Fibroblast of villous mesenchyme (primary cell): ENCODE results near the gene ZNF75A. TPM values are rescaled to one million over a fixed set of nuclear protein-coding genes. Genes with fewer than 3 reads are reported as not detected.

Experiments
- DNase-seq: peaks from one replicate; pipeline ENCODE4 v3.0.0-alpha.2; 2010; ENCODE audit warnings: low read depth
- H3K4me3 ChIP-seq: 2 replicates; pipeline ENCODE4 v1.5.1; 2011; ENCODE audit warnings: low read depth, mild to moderate bottlenecking, low read length
- total RNA-seq: library from RNA; depleted of rRNA; stranded (reverse); fragments of >200 nt; gene quantifications from 2 replicates; pipeline ENCODE4 v1.2.3, GENCODE V29; 2012
- TF ChIP-seq, protein P1 (sequence below): IDR thresholded peaks from 2 replicates; pipeline ENCODE4 v1.5.1; 2012; ENCODE audit warnings: low read depth, mild to moderate bottlenecking, low read length; ENCODE audit not compliant: insufficient read depth

The ZNF75A gene
- total RNA-seq, 1 donor = 25.5 TPM

GRCh38 chr16:3327514-3327913 is 22.2 kb downstream of the ZNF75A start:
- no peak overlapping the region for H3K4me3 ChIP-seq
- no peak for DNase-seq
- TF ChIP-seq, protein P1, sequence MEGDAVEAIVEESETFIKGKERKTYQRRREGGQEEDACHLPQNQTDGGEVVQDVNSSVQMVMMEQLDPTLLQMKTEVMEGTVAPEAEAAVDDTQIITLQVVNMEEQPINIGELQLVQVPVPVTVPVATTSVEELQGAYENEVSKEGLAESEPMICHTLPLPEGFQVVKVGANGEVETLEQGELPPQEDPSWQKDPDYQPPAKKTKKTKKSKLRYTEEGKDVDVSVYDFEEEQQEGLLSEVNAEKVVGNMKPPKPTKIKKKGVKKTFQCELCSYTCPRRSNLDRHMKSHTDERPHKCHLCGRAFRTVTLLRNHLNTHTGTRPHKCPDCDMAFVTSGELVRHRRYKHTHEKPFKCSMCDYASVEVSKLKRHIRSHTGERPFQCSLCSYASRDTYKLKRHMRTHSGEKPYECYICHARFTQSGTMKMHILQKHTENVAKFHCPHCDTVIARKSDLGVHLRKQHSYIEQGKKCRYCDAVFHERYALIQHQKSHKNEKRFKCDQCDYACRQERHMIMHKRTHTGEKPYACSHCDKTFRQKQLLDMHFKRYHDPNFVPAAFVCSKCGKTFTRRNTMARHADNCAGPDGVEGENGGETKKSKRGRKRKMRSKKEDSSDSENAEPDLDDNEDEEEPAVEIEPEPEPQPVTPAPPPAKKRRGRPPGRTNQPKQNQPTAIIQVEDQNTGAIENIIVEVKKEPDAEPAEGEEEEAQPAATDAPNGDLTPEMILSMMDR = no peak

- no peak for DNase-seq
- H3K4me3 ChIP-seq = no peak overlapping the region
- TF ChIP-seq, protein P1 = no peak
Observed at GRCh38 chr16:3328104-3328503, 22.8 kb downstream of the ZNF75A start.

DNA sequence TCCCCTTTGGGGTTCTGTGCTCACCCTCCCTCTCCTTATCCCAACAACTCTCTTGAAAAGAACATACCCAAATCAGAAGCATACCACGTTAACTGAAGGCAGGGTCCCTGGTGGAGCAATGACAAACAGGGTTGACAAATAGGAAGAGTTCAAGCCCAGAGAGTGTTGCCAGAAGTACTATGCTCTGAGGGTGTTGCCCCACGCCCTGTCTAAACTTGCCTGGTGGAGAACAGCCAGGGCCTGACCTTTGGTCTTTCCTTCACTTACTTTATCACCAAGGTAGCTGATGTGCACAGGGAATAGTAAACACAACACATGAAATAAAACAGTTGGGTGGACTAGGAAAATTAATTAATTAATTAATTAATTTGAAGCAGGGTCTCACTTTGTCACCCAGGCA is 23.3 kb downstream of the ZNF75A start:
- H3K4me3 ChIP-seq = no peak overlapping the region
- TF ChIP-seq, protein P1 = no peak
- no peak for DNase-seq

DNA sequence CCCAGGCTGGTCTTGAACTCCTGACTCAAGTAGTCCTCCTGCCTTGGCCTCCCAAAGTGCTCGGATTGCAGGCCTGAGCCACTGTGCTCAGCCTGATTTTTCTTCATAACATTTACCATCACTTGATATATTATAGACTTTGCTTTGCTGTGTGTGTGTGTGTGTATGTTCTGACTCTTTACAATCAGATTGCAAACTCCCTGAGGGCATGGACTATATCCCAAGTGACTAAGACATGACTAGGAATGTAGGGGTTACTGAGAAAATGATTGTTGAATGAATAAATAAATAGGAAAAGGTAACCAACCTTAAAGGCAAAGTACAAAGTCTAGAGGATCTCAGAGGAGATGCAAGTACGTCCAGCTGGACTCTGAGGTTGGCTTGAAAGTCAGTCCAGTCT is 40.7 kb downstream of the ZNF75A start:
- H3K4me3 ChIP-seq = no peak overlapping the region
- TF ChIP-seq, protein P1 = no peak
- no peak for DNase-seq

DNA sequence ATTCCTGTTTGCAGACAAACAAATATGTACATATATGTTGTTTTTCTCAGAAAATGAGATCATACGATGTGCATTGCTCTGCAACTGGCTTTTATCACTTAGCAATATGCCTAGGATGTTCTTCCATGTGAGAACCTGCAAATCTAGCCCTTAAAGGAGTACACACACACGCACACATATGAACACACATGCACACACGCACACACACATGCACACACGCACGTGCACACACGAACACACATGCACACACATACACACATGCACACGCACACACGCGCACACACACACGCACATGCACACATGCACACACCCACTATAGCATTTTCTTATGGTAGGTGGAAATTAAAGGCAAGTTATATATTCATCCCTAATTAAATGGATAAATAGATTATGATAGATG is 42.3 kb downstream of the ZNF75A start:
- TF ChIP-seq, protein P1 = no peak
- no peak for DNase-seq
- no peak overlapping the region for H3K4me3 ChIP-seq

DNA sequence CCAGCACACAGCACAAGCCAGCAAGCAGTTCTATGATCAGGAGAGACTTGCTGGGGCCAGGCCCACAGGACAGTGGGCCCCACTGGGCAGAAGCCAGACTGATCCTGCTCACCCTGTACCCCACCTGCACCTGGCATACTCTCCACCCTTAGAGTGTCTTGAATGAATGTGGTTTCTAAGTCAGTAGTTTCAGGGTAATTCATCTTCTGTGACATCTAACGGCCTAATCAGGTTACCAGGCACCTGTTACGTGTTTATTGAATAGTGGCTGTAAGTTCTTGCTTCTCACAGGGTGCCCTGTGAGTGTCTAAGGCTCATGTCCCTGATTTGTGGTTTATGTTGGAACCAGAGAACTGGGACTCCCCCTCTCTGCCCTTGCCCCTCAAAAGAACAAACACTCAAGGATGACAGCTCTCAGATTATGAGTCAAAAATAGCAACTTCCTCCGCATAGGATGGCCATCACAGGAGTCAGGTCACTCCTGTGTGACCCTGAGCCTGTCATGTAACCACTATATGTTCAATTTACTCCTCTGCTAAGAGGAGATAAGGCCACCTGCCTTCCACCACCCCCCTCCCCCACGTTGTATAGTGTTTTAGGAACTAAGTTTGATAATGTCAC is 43.4 kb downstream of the ZNF75A start:
- TF ChIP-seq, protein P1 = no peak
- no peak overlapping the region for H3K4me3 ChIP-seq
- no peak for DNase-seq

DNA sequence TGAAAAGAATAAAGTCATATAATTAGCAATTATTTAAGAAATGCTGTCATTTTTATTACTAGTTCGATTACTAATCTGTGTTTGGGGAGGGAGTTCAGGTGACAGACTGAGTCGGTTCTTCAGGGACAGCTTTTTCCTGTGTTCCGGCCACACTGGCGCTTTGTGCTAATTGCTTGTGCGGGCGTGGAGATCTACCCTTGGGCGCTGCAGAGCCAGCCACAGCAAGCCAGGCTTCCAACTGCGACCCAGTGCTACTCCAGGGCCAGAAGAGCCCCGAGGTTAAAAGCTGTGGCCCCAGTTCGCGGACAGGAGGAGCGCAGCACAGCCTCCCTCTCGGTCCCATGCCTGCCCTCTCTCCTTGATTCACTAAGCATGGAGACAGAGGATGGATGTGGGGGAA is 43.9 kb downstream of the ZNF75A start:
- TF ChIP-seq, protein P1 = no peak
- DNase-seq = no peak
- no peak overlapping the region for H3K4me3 ChIP-seq
